ENCODE results near the gene ADRA2C. TPM values are rescaled to one million over a fixed set of nuclear protein-coding genes. Genes with fewer than 3 reads are reported as not detected.

Gene ADRA2C
- total RNA-seq, 1 experiment from 2014 or later, result 8.6 TPM

GRCh38 chr4:3729882-3730226 is 36.3 kb upstream of the ADRA2C start:
- no peak overlapping the region for H2BK5ac ChIP-seq (ENCODE audit: insufficient read length, low read length)
- H3T11ph ChIP-seq (ENCODE audit: low read length), result no peak overlapping the region
- no CpG with 5 or more reads among the region's 5 CpGs for WGBS (ENCODE audit: extremely low coverage, insufficient read length, low lambda C conversion rate)
- no peaks in the 10 kb centered on the region for H3K4me1 ChIP-seq (ENCODE audit: insufficient read depth, low read length)
- no peaks in the 10 kb centered on the region for H4K20me1 ChIP-seq (ENCODE audit: control insufficient read depth, insufficient read depth, insufficient read length)
- H4K8ac ChIP-seq (replicated peaks; ENCODE audit: insufficient read length, low read depth, low read length), result no peak overlapping the region
- no peak overlapping the region for H4K91ac ChIP-seq (ENCODE audit: insufficient read length, low read depth, low read length)
- TF ChIP-seq CTCF (conservative IDR thresholded peaks at IDR 0.05), result peak; percentile 37; the same call in 2 of the 3 replicates
- no peak overlapping the region for H4K5ac ChIP-seq (ENCODE audit: insufficient read length, low read depth, low read length)
- no peak overlapping the region for H2BK15ac ChIP-seq (ENCODE audit: low read depth, low read length)
- Mint-ChIP-seq H3K4me1 (peaks cover 18 to 45% of the 10 kb centered on the region in 2 experiments), H3K36me3 (ENCODE audit: insufficient read depth in 1 of 3, low read depth in 3 of 3) (no peaks in the 10 kb centered on the region), H3K4me3 (no peak overlapping the region; a peak in 1 of 5 replicates), H3K9me3 (no peaks in the 10 kb centered on the region; a peak in 1 of 5 replicates), H3K27me3 (ENCODE audit: low read depth) (peaks cover 39% of the 10 kb centered on the region), H3K27ac (no peak overlapping the region)
- no peak overlapping the region for H2BK12ac ChIP-seq (ENCODE audit: insufficient read length, low read depth, low read length)
- no peak overlapping the region for H3K14ac ChIP-seq (ENCODE audit: insufficient read depth, low read length)
- no peaks in the 10 kb centered on the region for H3K79me1 ChIP-seq (ENCODE audit: insufficient read depth, low read depth, low read length, poor library complexity, severe bottlenecking)
- no peak overlapping the region for H3K9ac ChIP-seq (ENCODE audit: extremely low read depth, insufficient read length, low read length)
- H2AFZ ChIP-seq (ENCODE audit: low read length), result no peak overlapping the region
- H3K79me2 ChIP-seq (ENCODE audit: insufficient read depth, low read length), result no peaks in the 10 kb centered on the region
- no peak overlapping the region for H2BK20ac ChIP-seq (ENCODE audit: low read depth, low read length, poor library complexity, severe bottlenecking)
- H3K27ac ChIP-seq (ENCODE audit: insufficient read length, low read depth, low read length), result no peak overlapping the region
- H3K4me2 ChIP-seq (ENCODE audit: insufficient read depth, insufficient read length, low read length), result no peak overlapping the region
- no peak overlapping the region for H3K56ac ChIP-seq (ENCODE audit: insufficient read length, low read depth, low read length)
- H2BK120ac ChIP-seq (ENCODE audit: low read depth, low read length, poor library complexity, severe bottlenecking), result no peak overlapping the region
- no peak overlapping the region for H3K18ac ChIP-seq (ENCODE audit: insufficient read length, low read depth, low read length)
- no peaks in the 10 kb centered on the region for H3K23me2 ChIP-seq (ENCODE audit: insufficient read length, low read depth, low read length, poor library complexity, severe bottlenecking)
- H3K27me3 ChIP-seq (ENCODE audit: insufficient read depth, low read length), result peaks cover 7% of the 10 kb centered on the region; the same call in 1 of the 2 replicates
- no peak overlapping the region for H3K23ac ChIP-seq (ENCODE audit: insufficient read length, low read depth, low read length)
- no peaks in the 10 kb centered on the region for H3K9me3 ChIP-seq (ENCODE audit: control insufficient read depth, low read depth, low read length)
- H3K4ac ChIP-seq (ENCODE audit: low read depth, low read length), result no peak overlapping the region
- peak; percentile 52 for DNase-seq
- no peak overlapping the region for H2AK5ac ChIP-seq (ENCODE audit: insufficient read length, low read length)

Measured in H9 (cell line).